Measurements from ENCODE around the gene CCDC88C. TPM values are rescaled to one million over a fixed set of nuclear protein-coding genes. Genes with fewer than 3 reads are reported as not detected.

Gene CCDC88C
- total RNA-seq, 1 donor from 2014 or later, result 12.4 TPM

DNA sequence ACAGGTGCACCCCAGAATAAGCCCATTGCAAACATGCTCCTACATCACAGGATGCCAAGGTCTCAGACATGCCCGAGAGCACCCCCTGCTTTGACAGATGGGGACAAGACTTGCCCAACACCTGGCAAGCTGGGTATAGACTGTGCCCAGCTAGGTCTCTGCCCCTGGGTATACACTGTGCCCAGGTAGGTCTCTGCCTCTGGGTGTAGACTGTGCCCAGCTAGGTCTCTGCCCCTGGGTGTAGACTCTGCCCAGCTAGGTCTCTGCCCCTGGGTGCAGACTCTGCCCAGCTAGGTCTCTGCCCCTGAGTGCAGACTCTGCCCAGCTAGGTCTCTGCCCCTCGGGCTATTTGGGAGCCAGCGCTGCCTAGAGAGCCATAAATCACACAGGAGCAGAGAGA lies 85.9 kb downstream of the CCDC88C start:
- no peak for FAIRE-seq
- Histone ChIP-seq H3K27me3 (ENCODE audit: insufficient read depth, low read length) (peaks cover under 1% of the 10 kb centered on the region), H3K4me3 (ENCODE audit: insufficient read depth, low read depth, low read length) (no peak overlapping the region)

DNA sequence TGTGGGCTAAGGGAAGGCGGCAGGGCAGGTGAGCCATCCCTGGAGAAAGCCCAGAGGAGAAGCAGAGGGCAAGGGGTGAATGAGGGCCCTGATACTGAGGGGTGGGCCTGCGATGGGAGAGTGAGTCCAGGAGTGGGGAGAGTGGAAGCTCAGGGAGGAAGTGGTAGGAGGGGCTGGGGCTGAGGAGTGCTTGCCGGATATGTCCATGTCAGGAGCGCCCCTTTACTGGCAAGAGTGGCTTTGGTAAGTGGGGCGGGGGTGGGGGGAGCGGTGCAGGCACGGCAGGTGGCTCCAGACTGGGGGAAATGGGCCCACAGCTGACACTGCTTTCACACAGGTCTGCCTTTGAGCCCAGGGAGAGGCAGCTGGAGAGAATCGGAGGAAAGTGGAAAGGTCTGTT lies 86.8 kb downstream of the CCDC88C start:
- Mint-ChIP-seq H3K27me3 (ENCODE audit: low read depth, unreplicated experiment) (peaks cover 14% of the 10 kb centered on the region), H3K4me3 (ENCODE audit: unreplicated experiment) (no peak overlapping the region), H3K27ac (ENCODE audit: unreplicated experiment) (no peak overlapping the region), H3K36me3 (ENCODE audit: low read depth, unreplicated experiment) (no peaks in the 10 kb centered on the region), H3K4me1 (ENCODE audit: low read depth, unreplicated experiment) (no peaks in the 10 kb centered on the region), H3K9me3 (ENCODE audit: unreplicated experiment) (no peaks in the 10 kb centered on the region)
- no peak overlapping the region for H3K4me2 ChIP-seq (ENCODE audit: low read length)
- H4K20me1 ChIP-seq (ENCODE audit: insufficient read depth, low read length), result no peaks in the 10 kb centered on the region
- no peaks in the 10 kb centered on the region for H3K9me3 ChIP-seq (ENCODE audit: insufficient read depth, low read depth, low read length)
- H3K4me3 ChIP-seq (ENCODE audit: insufficient read depth, low read depth, low read length), result no peak overlapping the region
- H3K9ac ChIP-seq (ENCODE audit: low read length), result no peak overlapping the region
- H3K27ac ChIP-seq (ENCODE audit: low read depth, low read length), result no peak overlapping the region
- no peaks in the 10 kb centered on the region for H3K79me2 ChIP-seq (ENCODE audit: insufficient read depth, low read length)
- FAIRE-seq, result no peak
- peaks cover under 1% of the 10 kb centered on the region for H3K27me3 ChIP-seq (ENCODE audit: insufficient read depth, low read length)
- no peaks in the 10 kb centered on the region for H3K4me1 ChIP-seq (ENCODE audit: insufficient read depth, low read length)
- H2AFZ ChIP-seq (ENCODE audit: low read depth, low read length), result no peak overlapping the region
- H3K36me3 ChIP-seq (ENCODE audit: insufficient read depth, low read length), result no peaks in the 10 kb centered on the region
- DNase-seq (ENCODE audit: low read depth), result no peak
- no peak for TF ChIP-seq CTCF (IDR thresholded peaks at IDR 0.05; ENCODE audit: insufficient read depth, low read depth, low read length)
- TF ChIP-seq EZH2 (IDR thresholded peaks at IDR 0.05; ENCODE audit: insufficient read depth, low read length), result no peak

More for the DNA sequence above, 85.9 kb downstream of the CCDC88C start:
- no peak overlapping the region for H3K9ac ChIP-seq (ENCODE audit: low read length)
- H3K79me2 ChIP-seq (ENCODE audit: insufficient read depth, low read length), result no peaks in the 10 kb centered on the region
- H2AFZ ChIP-seq (ENCODE audit: low read depth, low read length), result no peak overlapping the region
- no peaks in the 10 kb centered on the region for H3K9me3 ChIP-seq (ENCODE audit: insufficient read depth, low read depth, low read length)
- H4K20me1 ChIP-seq (ENCODE audit: insufficient read depth, low read length), result no peaks in the 10 kb centered on the region
- H3K27me3 Mint-ChIP-seq (ENCODE audit: low read depth, unreplicated experiment), result peaks cover 12% of the 10 kb centered on the region
- no peak for DNase-seq (ENCODE audit: low read depth)
- no peaks in the 10 kb centered on the region for H3K36me3 ChIP-seq (ENCODE audit: insufficient read depth, low read length)
- no peak overlapping the region for H3K4me3 Mint-ChIP-seq (ENCODE audit: unreplicated experiment)
- no peaks in the 10 kb centered on the region for H3K4me1 Mint-ChIP-seq (ENCODE audit: low read depth, unreplicated experiment)
- no peak overlapping the region for H3K4me2 ChIP-seq (ENCODE audit: low read length)
- H3K27ac Mint-ChIP-seq (ENCODE audit: unreplicated experiment), result no peak overlapping the region
- no peak overlapping the region for H3K27ac ChIP-seq (ENCODE audit: low read depth, low read length)
- TF ChIP-seq EZH2 (IDR thresholded peaks at IDR 0.05; ENCODE audit: insufficient read depth, low read length) (no peak), CTCF (IDR thresholded peaks at IDR 0.05; ENCODE audit: insufficient read depth, low read depth, low read length) (no peak)
- no peaks in the 10 kb centered on the region for H3K36me3 Mint-ChIP-seq (ENCODE audit: low read depth, unreplicated experiment)
- no peaks in the 10 kb centered on the region for H3K4me1 ChIP-seq (ENCODE audit: insufficient read depth, low read length)
- H3K9me3 Mint-ChIP-seq (ENCODE audit: unreplicated experiment), result no peaks in the 10 kb centered on the region

GRCh38 chr14:91330096-91330696 lies 87.4 kb downstream of the CCDC88C start:
- Histone ChIP-seq H3K27ac (ENCODE audit: low read depth, low read length) (no peak overlapping the region), H3K4me1 (ENCODE audit: insufficient read depth, low read length) (no peaks in the 10 kb centered on the region), H3K4me2 (ENCODE audit: low read length) (no peak overlapping the region), H3K4me3 (ENCODE audit: insufficient read depth, low read depth, low read length) (no peak overlapping the region), H3K9me3 (ENCODE audit: insufficient read depth, low read depth, low read length) (no peaks in the 10 kb centered on the region), H3K9ac (ENCODE audit: low read length) (no peak overlapping the region), H3K27me3 (ENCODE audit: insufficient read depth, low read length) (peaks cover 2% of the 10 kb centered on the region), H3K36me3 (ENCODE audit: insufficient read depth, low read length) (no peaks in the 10 kb centered on the region), H2AFZ (ENCODE audit: low read depth, low read length) (no peak overlapping the region), H4K20me1 (ENCODE audit: insufficient read depth, low read length) (no peaks in the 10 kb centered on the region), H3K79me2 (ENCODE audit: insufficient read depth, low read length) (no peaks in the 10 kb centered on the region)
- Mint-ChIP-seq H3K9me3 (ENCODE audit: unreplicated experiment) (no peaks in the 10 kb centered on the region), H3K27me3 (ENCODE audit: low read depth, unreplicated experiment) (peaks cover 11% of the 10 kb centered on the region), H3K4me3 (ENCODE audit: unreplicated experiment) (no peak overlapping the region), H3K4me1 (ENCODE audit: low read depth, unreplicated experiment) (no peaks in the 10 kb centered on the region), H3K36me3 (ENCODE audit: low read depth, unreplicated experiment) (peaks cover 3% of the 10 kb centered on the region), H3K27ac (ENCODE audit: unreplicated experiment) (no peak overlapping the region)
- no peak for TF ChIP-seq EZH2 (IDR thresholded peaks at IDR 0.05; ENCODE audit: insufficient read depth, low read length)
- DNase-seq (ENCODE audit: low read depth), result no peak
- FAIRE-seq, result no peak
